Neural progenitor cell (in vitro differentiated cells): ENCODE data around the gene PRDM16.

Experiments
- EZH2 ChIP-seq: fragments of 200-600 bp; sonication (generic); IDR thresholded peaks from 2 replicates; pipeline ENCODE4 v1.6.1; 2017; ENCODE audit warnings: antibody characterized with exemption, mild to moderate bottlenecking, moderate library complexity
- TF ChIP-seq, protein P1 (sequence below): fragments of 200-600 bp; sonication (generic); IDR thresholded peaks from 2 replicates; pipeline ENCODE4 v1.5.1; 2017; ENCODE audit warnings: antibody characterized with exemption, mild to moderate bottlenecking

DNA sequence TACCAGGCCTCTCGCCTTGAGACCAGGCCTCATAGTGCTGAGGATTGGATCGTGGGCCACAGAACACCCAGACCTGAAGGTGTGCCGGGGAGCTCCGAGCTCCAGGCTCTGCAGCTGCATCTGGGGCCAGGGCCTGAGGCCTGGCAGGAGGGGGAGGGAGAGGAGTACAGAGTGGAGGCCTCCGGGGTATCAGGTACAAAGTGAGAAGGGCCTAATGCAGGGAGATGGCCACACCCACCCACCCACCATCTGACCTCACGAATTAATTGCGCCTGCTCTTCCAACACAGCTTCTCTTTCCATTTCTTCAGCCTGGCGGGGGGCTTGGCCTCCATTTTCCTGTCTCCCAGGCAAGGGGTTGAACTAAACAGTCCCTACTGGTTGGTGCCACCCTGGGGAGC, 286.1 kb downstream of the PRDM16 start:
- TF ChIP-seq, protein P1, sequence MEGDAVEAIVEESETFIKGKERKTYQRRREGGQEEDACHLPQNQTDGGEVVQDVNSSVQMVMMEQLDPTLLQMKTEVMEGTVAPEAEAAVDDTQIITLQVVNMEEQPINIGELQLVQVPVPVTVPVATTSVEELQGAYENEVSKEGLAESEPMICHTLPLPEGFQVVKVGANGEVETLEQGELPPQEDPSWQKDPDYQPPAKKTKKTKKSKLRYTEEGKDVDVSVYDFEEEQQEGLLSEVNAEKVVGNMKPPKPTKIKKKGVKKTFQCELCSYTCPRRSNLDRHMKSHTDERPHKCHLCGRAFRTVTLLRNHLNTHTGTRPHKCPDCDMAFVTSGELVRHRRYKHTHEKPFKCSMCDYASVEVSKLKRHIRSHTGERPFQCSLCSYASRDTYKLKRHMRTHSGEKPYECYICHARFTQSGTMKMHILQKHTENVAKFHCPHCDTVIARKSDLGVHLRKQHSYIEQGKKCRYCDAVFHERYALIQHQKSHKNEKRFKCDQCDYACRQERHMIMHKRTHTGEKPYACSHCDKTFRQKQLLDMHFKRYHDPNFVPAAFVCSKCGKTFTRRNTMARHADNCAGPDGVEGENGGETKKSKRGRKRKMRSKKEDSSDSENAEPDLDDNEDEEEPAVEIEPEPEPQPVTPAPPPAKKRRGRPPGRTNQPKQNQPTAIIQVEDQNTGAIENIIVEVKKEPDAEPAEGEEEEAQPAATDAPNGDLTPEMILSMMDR = no peak
- no peak for TF ChIP-seq EZH2
